ENCODE data around the gene TMEM132A. TPM values are rescaled to one million over a fixed set of nuclear protein-coding genes. Genes with fewer than 3 reads are reported as not detected.

Gene TMEM132A
- polyA plus RNA-seq, 1 of the 3 experiments (the other 2 are of a cell fraction): 66.9 TPM

GRCh38 chr11:60970369-60970774 is 46.1 kb downstream of the TMEM132A start:
- POLR2A ChIA-PET: no interaction called here

More at GRCh38 chr11:60970369-60970774, 46.1 kb downstream of the TMEM132A start:
- Histone ChIP-seq H3K9me3 (no peaks in the 10 kb centered on the region), H3K4me3 (ENCODE audit: low read depth in 2 of 2, low read length in 1 of 2) (no peak overlapping the region), H3K27ac (ENCODE audit: low read depth in 2 of 2, low read length in 1 of 2) (no peak overlapping the region), H3K9ac (no peak overlapping the region), H3K79me2 (ENCODE audit: insufficient read depth) (no peaks in the 10 kb centered on the region), H2AFZ (ENCODE audit: low read depth) (no peak overlapping the region), H3F3A (replicated peaks; ENCODE audit: insufficient read depth) (no peaks in the 10 kb centered on the region), H4K20me1 (ENCODE audit: insufficient read depth) (no peaks in the 10 kb centered on the region), H3K4me1 (ENCODE audit: control insufficient read depth in 1 of 2, insufficient read depth in 2 of 2, low read depth in 1 of 2, low read length in 1 of 2) (peaks cover 0 to 2% of the 10 kb centered on the region in 2 experiments; a peak in 1 of 4 replicates), H3K4me2 (no peak overlapping the region), H3K9me2 (no peaks in the 10 kb centered on the region), H3K36me3 (replicated peaks in 1 of 2; ENCODE audit: control insufficient read depth in 1 of 2, insufficient read depth in 2 of 2, low read length in 1 of 2) (no peaks in the 10 kb centered on the region), H3K27me3 (ENCODE audit: insufficient read depth) (peaks cover 4% of the 10 kb centered on the region; the same call in 1 of the 2 replicates)
- TF ChIP-seq JUND (IDR thresholded peaks at IDR 0.05) (no peak), YY1 (IDR thresholded peaks at IDR 0.05; ENCODE audit: low read depth) (no peak), CTCF (IDR thresholded peaks at IDR 0.05) (peak; percentile 69), SIN3A (IDR thresholded peaks at IDR 0.05; ENCODE audit: borderline replicate concordance, low read depth, low read length) (no peak), RAD21 (IDR thresholded peaks at IDR 0.05; ENCODE audit: low read length) (peak; percentile 70), GABPA (IDR thresholded peaks at IDR 0.05; ENCODE audit: low read depth) (no peak), NFIC (IDR thresholded peaks at IDR 0.05; ENCODE audit: borderline replicate concordance) (no peak), FOXJ3 (CRISPR knock-in tag; IDR thresholded peaks at IDR 0.05) (no peak), MEF2A (IDR thresholded peaks at IDR 0.05; ENCODE audit: borderline replicate concordance, low read depth) (no peak), EZH2phosphoT487 (IDR thresholded peaks at IDR 0.05; ENCODE audit: borderline replicate concordance, low read depth) (no peak), SMC3 (IDR thresholded peaks at IDR 0.05; ENCODE audit: low read depth, low read length) (peak; percentile 87), IRF3 (IDR thresholded peaks at IDR 0.05; ENCODE audit: low read depth, low read length) (no peak), USF2 (IDR thresholded peaks at IDR 0.05; ENCODE audit: borderline replicate concordance, low read depth, low read length) (no peak), EP300 (IDR thresholded peaks at IDR 0.05; ENCODE audit: borderline replicate concordance in 1 of 2, low read depth in 1 of 2, low read length in 1 of 2) (no peak), NRF1 (IDR thresholded peaks at IDR 0.05; ENCODE audit: low read depth, low read length) (no peak)
- TF ChIP-seq, protein P1, sequence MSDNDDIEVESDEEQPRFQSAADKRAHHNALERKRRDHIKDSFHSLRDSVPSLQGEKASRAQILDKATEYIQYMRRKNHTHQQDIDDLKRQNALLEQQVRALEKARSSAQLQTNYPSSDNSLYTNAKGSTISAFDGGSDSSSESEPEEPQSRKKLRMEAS (IDR thresholded peaks at IDR 0.05; ENCODE audit: low read depth): no peak
- TF ChIP-seq, protein P2, sequence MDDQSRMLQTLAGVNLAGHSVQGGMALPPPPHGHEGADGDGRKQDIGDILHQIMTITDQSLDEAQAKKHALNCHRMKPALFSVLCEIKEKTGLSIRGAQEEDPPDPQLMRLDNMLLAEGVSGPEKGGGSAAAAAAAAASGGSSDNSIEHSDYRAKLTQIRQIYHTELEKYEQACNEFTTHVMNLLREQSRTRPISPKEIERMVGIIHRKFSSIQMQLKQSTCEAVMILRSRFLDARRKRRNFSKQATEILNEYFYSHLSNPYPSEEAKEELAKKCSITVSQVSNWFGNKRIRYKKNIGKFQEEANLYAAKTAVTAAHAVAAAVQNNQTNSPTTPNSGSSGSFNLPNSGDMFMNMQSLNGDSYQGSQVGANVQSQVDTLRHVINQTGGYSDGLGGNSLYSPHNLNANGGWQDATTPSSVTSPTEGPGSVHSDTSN (IDR thresholded peaks at IDR 0.05): no peak
- WGBS (ENCODE audit: low lambda C conversion rate): 18% methylated on average over 8 of the region's 9 CpGs
- peak; percentile 73 for DNase-seq
- CTCF ChIA-PET: interaction anchor here (0.6 to 5.1 kb wide), 18 partner anchors 9 to 281 kb away, joined by 3 to 29 read pairs (median 4); no protein-coding TSS in a partner anchor
